Melanocyte of skin (primary cell): Measurements from ENCODE around the gene EMX1. TPM values are rescaled to one million over a fixed set of nuclear protein-coding genes. Genes with fewer than 3 reads are reported as not detected.

ENCODE experiments used
- total RNA-seq, 2 donors: library from RNA; depleted of rRNA; stranded (reverse); fragments of >200 nt; gene quantifications; 2 replicates each; pipeline ENCODE4 v1.2.3, GENCODE V29; 2012

EMX1 gene
- not detected for total RNA-seq

GRCh38 chr2:72917138-72917876, at the start of gene EMX1:
EMX1 (plus strand) TSS chr2:72917519; CDS start chr2:72917853, 334 bp downstream.

GRCh38 chr2:72887032-72887739, 30.1 kb upstream of the EMX1 start, which contains the start of gene SPR:
SPR (plus strand) TSS chr2:72887408; CDS start chr2:72887433, 25 bp downstream.

Other genes starting within 250 kb of the EMX1 start
- gene EXOC6B, start 91.5 kb upstream of the EMX1 start, total RNA-seq: 10 to 100 TPM; 13.7 to 15.1 TPM
- gene SPR, start 30.1 kb upstream of the EMX1 start, total RNA-seq: 10 to 100 TPM; 29.6 to 47.0 TPM
- gene SFXN5, start 154.2 kb downstream of the EMX1 start, total RNA-seq: 10 to 100 TPM in 1 of 2 donors, 1 to 10 TPM in 1; 10.0 to 14.1 TPM
- 10 to 100 TPM; 15.7 to 22.0 TPM for gene RAB11FIP5, start 195.4 kb downstream of the EMX1 start, total RNA-seq